Body of pancreas (tissue), 4 donors: Measurements from ENCODE around the gene C16orf46.

Experiments used
- CTCF ChIP-seq, 7 experiments: fragments of 450-650 bp in 4 of 7; fragments of 200-600 bp in 3 of 7; sonication (generic) in 3 of 7; IDR thresholded peaks; one replicate each; pipeline ENCODE4 v1.5.1; 2016 to 2019; ENCODE audit warnings: antibody characterized with exemption in 7 of 7
- POLR2A ChIP-seq, 3 donors: fragments of 450-650 bp; IDR thresholded peaks; one replicate each; pipeline ENCODE4 v1.6.1; 2016; ENCODE audit warnings: antibody characterized with exemption in 3 of 3, mild to moderate bottlenecking in 2 of 3

DNA sequence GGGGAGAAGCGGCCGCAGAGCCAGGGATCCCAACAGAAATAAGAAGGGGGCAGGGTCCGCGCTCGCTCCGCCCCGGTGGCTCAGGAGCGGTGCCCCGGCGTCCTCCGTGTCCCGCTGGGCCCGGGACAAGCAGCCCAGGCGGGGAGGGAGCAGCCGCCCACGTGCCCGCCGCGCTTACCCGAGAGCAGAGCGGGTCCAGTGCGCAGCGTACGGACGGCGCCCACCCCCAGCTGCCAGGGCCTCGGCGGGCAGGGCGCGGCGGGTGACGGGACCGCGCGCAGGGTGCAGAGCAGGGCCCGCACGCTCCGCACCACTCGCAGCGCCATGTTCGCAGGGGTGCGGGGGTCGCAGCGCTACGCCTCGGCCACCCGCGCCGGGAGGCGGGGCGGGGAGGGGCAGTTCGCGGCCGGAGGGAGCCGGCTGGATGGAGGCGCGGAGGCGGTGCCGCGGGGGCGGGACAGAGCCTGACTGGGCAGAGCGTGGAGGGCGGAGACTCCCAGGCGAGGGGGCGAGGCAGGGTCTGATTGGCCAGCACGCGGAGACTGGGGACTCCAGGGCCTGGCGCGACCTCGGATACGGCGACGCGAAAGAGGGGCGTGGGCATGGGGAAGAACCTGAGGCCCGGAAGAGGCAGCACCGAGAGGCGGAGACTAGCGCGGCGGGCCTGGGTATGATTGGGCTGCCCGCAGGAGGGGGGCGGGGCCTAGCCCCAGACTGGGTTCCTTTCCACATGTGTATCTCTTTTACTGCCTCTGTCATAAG is 19.1 kb upstream of the C16orf46 start, which contains the start of gene GCSH:
- TF ChIP-seq CTCF (IDR thresholded peaks at IDR 0.05) (no peak), POLR2A (IDR thresholded peaks at IDR 0.05) (peak in 2 of 3 donors; percentile 22 to 30)
